Karpas-422 (cell line): ENCODE measurements around the gene WDR83. TPM values are rescaled to one million over a fixed set of nuclear protein-coding genes. Genes with fewer than 3 reads are reported as not detected.

ENCODE experiments used
- DNase-seq: peaks from one replicate; pipeline ENCODE4 v3.0.0-alpha.2; 2015
- H2AFZ ChIP-seq: fragments of 200-600 bp; sonication (generic); 2 replicates; pipeline ENCODE4 v1.6.1; 2014; ENCODE audit warnings: antibody characterized with exemption, low read length, mixed read lengths
- H3K27ac ChIP-seq: fragments of 200-600 bp; sonication (generic); 2 replicates; pipeline ENCODE4 v1.5.1; 2014; ENCODE audit warnings: mild to moderate bottlenecking, low read length, moderate library complexity
- H3K27me3 ChIP-seq: fragments of 200-600 bp; sonication (generic); 2 replicates; pipeline ENCODE4 v1.6.1; 2014; ENCODE audit warnings: low read length, mixed read lengths
- H3K36me3 ChIP-seq: fragments of 200-600 bp; sonication (generic); 2 replicates; pipeline ENCODE4 v1.6.1; 2014; ENCODE audit warnings: low read length, mixed read lengths; ENCODE audit not compliant: insufficient read depth
- H3K4me1 ChIP-seq: fragments of 200-600 bp; sonication (generic); 2 replicates; pipeline ENCODE4 v1.6.1; 2014; ENCODE audit warnings: mild to moderate bottlenecking, low read length, mixed read lengths
- H3K4me2 ChIP-seq: fragments of 200-600 bp; sonication (generic); 2 replicates; pipeline ENCODE4 v1.6.1; 2014; ENCODE audit warnings: low read length, low read depth, mild to moderate bottlenecking; ENCODE audit not compliant: poor library complexity, severe bottlenecking
- H3K4me3 ChIP-seq: fragments of 200-600 bp; sonication (generic); 2 replicates; pipeline ENCODE4 v1.5.1; 2014; ENCODE audit warnings: mild to moderate bottlenecking, antibody characterized with exemption, low read length, mixed read lengths
- H3K79me2 ChIP-seq: fragments of 200-600 bp; sonication (generic); 2 replicates; pipeline ENCODE4 v1.6.1; 2014; ENCODE audit warnings: mild to moderate bottlenecking, low read length, mixed read lengths
- H3K9ac ChIP-seq: fragments of 200-600 bp; sonication (generic); 2 replicates; pipeline ENCODE4 v1.6.0; 2014; ENCODE audit warnings: low read length
- H3K9me2 ChIP-seq: fragments of 200-600 bp; sonication (generic), shearing (Covaris generic); replicated peaks from 2 replicates; pipeline ENCODE4 v1.6.0; 2014; ENCODE audit warnings: mild to moderate bottlenecking, low read length, moderate library complexity; ENCODE audit not compliant: insufficient read depth
- H3K9me3 ChIP-seq: fragments of 300-700, 200-600 bp; sonication (generic); 2 replicates; pipeline ENCODE4 v1.6.1; 2014; ENCODE audit warnings: low read length, mixed read lengths
- H4K20me1 ChIP-seq: fragments of 200-600 bp; sonication (generic); 2 replicates; pipeline ENCODE4 v1.6.1; 2014; ENCODE audit warnings: mild to moderate bottlenecking, antibody characterized with exemption, low read length, low read depth; ENCODE audit not compliant: insufficient read depth
- total RNA-seq: library from RNA; depleted of rRNA; stranded (reverse); fragments of >200 nt; shearing (Covaris generic); gene quantifications from 2 replicates; pipeline ENCODE4 v1.2.3, GENCODE V29; 2014; ENCODE audit warnings: low replicate concordance

WDR83 gene
- total RNA-seq, 1 experiment from 2014 or later: 16.5 TPM

DNA sequence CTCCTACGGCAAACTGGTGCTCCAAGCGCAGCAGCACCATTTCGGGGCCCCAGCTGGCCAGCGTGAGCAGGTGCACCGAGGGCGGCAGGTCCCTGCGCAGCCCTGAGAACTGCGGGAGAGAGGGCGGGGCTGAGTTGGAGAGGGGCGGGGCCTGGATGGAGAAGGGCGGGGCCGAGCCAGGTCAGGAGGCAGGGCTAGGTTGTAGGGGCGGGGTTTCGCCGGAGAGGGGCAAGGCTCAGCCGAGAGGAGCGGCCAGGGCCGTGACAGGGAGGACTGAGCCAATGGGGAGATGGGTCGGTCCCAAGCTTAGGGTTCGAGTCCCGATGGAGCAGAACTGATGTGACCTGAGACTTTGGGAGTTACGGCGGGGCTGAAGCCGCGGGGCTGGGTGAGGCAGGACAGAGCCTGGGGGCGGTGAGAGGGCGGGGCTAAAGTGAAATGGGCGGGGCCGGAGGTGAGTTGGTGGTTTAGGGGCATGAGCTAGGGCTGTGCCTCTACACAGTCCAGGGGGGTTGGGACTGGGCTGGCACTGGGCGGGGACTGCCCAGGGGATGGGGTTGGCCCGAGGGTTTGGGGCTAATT, 19.0 kb upstream of the WDR83 start:
- no peak overlapping the region for H3K4me2 ChIP-seq
- peak; percentile 74 for DNase-seq

DNA sequence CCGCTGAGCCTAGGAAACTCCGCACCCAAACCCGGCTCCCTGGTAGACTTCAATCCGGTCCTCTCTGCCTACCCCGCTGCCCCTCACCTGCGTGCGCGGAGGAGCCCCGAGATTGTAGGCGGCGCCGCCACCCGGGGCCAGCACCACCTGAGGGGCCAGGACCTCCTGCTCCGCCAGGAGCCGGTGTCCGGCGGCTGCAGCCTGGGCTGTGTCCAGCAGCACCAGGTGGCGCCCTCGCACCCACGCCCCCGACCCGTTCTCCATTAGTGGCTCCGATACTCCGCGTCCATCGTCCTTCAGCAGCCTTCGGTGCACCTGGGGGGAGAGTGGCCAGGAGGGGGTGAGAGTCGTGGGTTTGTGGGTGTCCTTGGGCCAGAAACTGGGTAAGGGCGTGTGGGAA, 18.5 kb upstream of the WDR83 start:
- Histone ChIP-seq H3K9ac (no peak overlapping the region), H3K27me3 (no peaks in the 10 kb centered on the region), H3K36me3 (peaks cover 19% of the 10 kb centered on the region), H3K4me2 (no peak overlapping the region), H3K79me2 (no peaks in the 10 kb centered on the region), H2AFZ (no peak overlapping the region), H4K20me1 (no peaks in the 10 kb centered on the region), H3K9me3 (no peaks in the 10 kb centered on the region), H3K27ac (no peak overlapping the region), H3K4me3 (no peak overlapping the region), H3K4me1 (no peaks in the 10 kb centered on the region), H3K9me2 (no peaks in the 10 kb centered on the region)
- DNase-seq: no peak

More for the DNA sequence above, 19.0 kb upstream of the WDR83 start:
- Histone ChIP-seq H3K9me3 (no peaks in the 10 kb centered on the region), H3K4me1 (no peaks in the 10 kb centered on the region), H3K79me2 (no peaks in the 10 kb centered on the region), H3K36me3 (peaks cover 19% of the 10 kb centered on the region), H3K27ac (no peak overlapping the region), H3K4me3 (no peak overlapping the region), H3K27me3 (no peaks in the 10 kb centered on the region), H3K9ac (no peak overlapping the region), H3K9me2 (no peaks in the 10 kb centered on the region), H2AFZ (no peak overlapping the region), H4K20me1 (no peaks in the 10 kb centered on the region)

DNA sequence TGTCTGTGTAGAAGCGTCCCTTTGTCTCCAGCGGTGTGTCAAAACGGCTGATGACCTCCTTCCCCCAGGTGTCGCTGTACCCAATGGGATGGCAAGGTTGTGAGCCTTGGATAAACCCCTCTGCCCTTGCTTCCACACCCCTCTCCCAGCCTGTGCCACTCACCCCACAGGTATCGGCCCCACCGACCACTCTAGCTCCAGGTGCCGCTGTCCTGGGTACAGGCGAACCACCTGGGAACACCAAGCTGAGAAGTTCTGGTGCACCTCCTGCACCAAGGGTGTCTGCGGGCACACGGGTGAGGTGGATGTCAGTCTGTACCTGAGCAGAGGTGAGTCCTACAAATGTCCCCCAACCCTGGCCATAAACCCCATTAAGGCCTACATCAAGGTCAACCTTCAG, 16.7 kb upstream of the WDR83 start:
- no peak for DNase-seq
- no peaks in the 10 kb centered on the region for H4K20me1 ChIP-seq

DNA sequence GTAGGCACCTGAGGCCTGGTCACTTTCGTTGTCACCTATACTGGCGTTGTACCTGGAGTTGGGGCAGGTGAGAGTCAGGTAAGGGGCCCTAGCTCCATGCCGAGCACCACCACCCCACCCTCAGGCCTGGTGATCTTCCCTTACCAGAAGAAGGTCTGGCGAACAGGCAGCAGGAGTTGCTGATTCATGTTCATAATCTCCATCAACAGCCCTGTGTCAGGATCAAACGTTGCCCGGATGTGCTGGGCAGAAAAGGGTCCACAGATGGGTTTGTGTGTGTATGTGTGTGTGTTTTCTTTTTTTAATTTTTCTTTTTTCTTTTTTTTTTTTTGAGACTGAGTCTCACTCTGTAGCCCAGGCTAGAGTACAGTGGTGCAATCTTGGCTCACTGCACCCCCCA, 14.4 kb upstream of the WDR83 start:
- Histone ChIP-seq H2AFZ (no peak overlapping the region), H3K27me3 (no peaks in the 10 kb centered on the region), H3K4me1 (no peaks in the 10 kb centered on the region), H4K20me1 (no peaks in the 10 kb centered on the region), H3K36me3 (peaks cover 40% of the 10 kb centered on the region), H3K9me2 (no peaks in the 10 kb centered on the region), H3K79me2 (no peaks in the 10 kb centered on the region), H3K27ac (no peak overlapping the region), H3K4me3 (no peak overlapping the region), H3K9ac (no peak overlapping the region), H3K4me2 (no peak overlapping the region), H3K9me3 (no peaks in the 10 kb centered on the region)
- no peak for DNase-seq

More for the DNA sequence above, 16.7 kb upstream of the WDR83 start:
- Histone ChIP-seq H3K79me2 (no peaks in the 10 kb centered on the region), H3K4me3 (no peak overlapping the region), H3K9ac (no peak overlapping the region), H3K4me1 (no peaks in the 10 kb centered on the region), H3K27me3 (no peaks in the 10 kb centered on the region), H3K4me2 (no peak overlapping the region), H3K9me3 (no peaks in the 10 kb centered on the region), H3K27ac (no peak overlapping the region), H2AFZ (no peak overlapping the region), H3K36me3 (peaks cover 22% of the 10 kb centered on the region), H3K9me2 (no peaks in the 10 kb centered on the region)

DNA sequence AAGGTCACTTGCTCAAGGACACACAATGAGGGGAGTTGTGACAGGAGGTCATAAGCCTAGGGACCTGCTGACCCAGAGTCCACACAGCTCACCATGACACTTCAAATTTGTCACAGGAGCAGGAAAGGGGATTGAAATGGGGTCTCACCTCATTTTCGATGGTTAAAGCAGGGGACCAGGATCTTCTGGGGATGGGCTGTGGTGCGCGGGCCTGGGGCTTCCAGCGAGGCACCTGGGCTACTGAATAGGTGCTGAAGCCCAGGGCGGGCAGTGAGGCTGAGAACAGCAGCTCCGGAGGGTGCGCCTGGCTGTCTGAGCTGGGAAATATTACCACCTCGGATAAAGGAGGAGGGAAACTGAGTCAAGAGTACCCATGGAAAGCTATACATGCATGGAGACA, 11.1 kb upstream of the WDR83 start:
- no peaks in the 10 kb centered on the region for H3K79me2 ChIP-seq
- H3K9me3 ChIP-seq: no peaks in the 10 kb centered on the region
- H3K9ac ChIP-seq: no peak overlapping the region
- H3K4me2 ChIP-seq: no peak overlapping the region
- H3K27me3 ChIP-seq: no peaks in the 10 kb centered on the region
- H4K20me1 ChIP-seq: no peaks in the 10 kb centered on the region
- H3K36me3 ChIP-seq: peaks cover 45% of the 10 kb centered on the region
- H3K4me3 ChIP-seq: no peak overlapping the region
- no peak for DNase-seq
- no peak overlapping the region for H2AFZ ChIP-seq
- H3K27ac ChIP-seq: no peak overlapping the region
- no peaks in the 10 kb centered on the region for H3K9me2 ChIP-seq
- no peaks in the 10 kb centered on the region for H3K4me1 ChIP-seq

DNA sequence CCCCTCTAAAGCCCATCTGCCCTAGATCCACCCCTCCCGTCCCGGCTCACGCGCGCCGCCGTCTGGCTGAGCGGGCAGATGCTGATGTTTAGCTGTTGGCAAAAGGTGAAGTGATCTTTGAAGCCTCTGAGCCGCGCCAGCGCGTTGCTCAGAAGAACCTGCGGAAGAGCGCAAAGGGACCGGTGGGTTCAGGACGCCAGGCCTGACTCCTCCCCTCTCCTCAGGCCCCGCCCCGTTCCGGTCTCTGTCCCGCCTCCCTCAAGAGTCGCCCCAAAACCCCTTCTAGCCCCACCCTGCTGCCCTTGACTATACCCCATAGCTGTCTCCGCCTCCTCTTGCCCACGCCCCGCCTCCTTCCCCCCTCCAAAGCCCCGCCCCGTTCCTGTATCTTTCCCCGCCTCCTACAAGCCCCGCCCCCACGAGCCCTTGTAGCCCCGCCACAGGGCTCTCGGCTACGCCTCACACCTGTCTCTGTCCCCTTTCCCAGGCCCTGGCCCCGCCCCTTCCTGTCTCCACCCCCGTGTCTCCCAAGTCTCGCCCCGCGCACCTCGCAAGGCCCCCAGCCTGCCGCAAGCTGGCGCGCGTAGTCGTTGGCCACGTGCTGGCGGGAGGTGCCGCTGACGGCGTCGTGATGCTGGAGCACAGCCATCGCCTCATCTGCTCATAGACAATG, 9.6 kb upstream of the WDR83 start:
- no peaks in the 10 kb centered on the region for H3K9me2 ChIP-seq
- peak; percentile 71 for DNase-seq
- peaks cover 37% of the 10 kb centered on the region for H3K36me3 ChIP-seq
- H3K79me2 ChIP-seq: no peaks in the 10 kb centered on the region
- H3K9me3 ChIP-seq: no peaks in the 10 kb centered on the region
- H2AFZ ChIP-seq: no peak overlapping the region
- no peak overlapping the region for H3K9ac ChIP-seq
- H3K4me3 ChIP-seq: no peak overlapping the region
- no peak overlapping the region for H3K27ac ChIP-seq
- H3K4me2 ChIP-seq: no peak overlapping the region
- H3K27me3 ChIP-seq: no peaks in the 10 kb centered on the region
- no peaks in the 10 kb centered on the region for H4K20me1 ChIP-seq
- no peaks in the 10 kb centered on the region for H3K4me1 ChIP-seq

DNA sequence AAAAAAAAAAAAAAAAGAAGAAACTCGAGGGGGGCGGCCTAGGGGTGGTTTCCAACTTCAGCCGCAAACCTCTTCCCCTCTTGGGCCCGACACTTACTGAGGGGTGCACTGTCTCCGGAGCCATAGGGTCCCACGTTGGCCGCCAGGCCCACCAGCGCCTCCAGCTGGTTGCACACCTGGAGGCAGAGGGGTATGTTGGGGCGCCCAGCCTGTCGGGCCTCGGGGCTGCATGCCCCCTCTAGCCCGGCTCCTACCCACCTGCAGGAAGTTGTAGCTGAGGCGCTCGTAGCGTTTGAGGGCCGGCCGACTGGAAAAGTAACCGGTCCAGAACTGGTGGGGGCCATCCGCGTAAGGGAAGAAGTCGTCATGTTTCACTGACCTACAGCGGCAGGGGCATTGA, 8.6 kb upstream of the WDR83 start:
- Histone ChIP-seq H3K9me2 (no peaks in the 10 kb centered on the region), H3K9me3 (no peaks in the 10 kb centered on the region), H2AFZ (no peak overlapping the region), H4K20me1 (no peaks in the 10 kb centered on the region), H3K27me3 (no peaks in the 10 kb centered on the region), H3K4me3 (no peak overlapping the region), H3K79me2 (peaks cover under 1% of the 10 kb centered on the region; the same call in 1 of the 2 replicates), H3K4me2 (no peak overlapping the region), H3K27ac (no peak overlapping the region), H3K9ac (no peak overlapping the region), H3K36me3 (peaks cover 39% of the 10 kb centered on the region), H3K4me1 (no peaks in the 10 kb centered on the region)
- no peak for DNase-seq

DNA sequence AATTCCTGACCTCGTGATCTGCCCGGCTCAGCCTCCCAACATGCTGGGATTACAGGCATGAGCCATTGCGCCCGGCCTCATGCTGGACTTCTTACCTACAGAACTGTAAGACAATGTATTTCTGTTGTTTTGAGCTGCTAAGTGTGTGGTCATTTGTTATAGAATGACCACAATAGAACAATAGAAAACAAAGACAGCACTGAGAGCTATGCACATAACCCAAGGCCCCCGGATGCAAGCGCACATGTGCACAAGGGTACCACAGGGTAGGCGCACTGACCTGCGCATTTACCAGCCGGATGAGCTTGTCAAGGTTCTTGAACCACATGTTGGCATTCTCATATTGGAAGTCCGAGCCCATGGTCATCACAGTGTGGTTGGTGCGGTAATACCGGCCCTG, 5.6 kb upstream of the WDR83 start:
- H3K27ac ChIP-seq: no peak overlapping the region
- no peaks in the 10 kb centered on the region for H4K20me1 ChIP-seq
- H3K36me3 ChIP-seq: peaks cover 46% of the 10 kb centered on the region
- no peaks in the 10 kb centered on the region for H3K9me2 ChIP-seq
- no peak for DNase-seq
- no peak overlapping the region for H3K9ac ChIP-seq
- peaks cover 17% of the 10 kb centered on the region for H3K4me1 ChIP-seq
- H3K79me2 ChIP-seq: peaks cover 28% of the 10 kb centered on the region
- H3K4me2 ChIP-seq: no peak overlapping the region
- no peak overlapping the region for H2AFZ ChIP-seq
- H3K4me3 ChIP-seq: no peak overlapping the region
- H3K27me3 ChIP-seq: no peaks in the 10 kb centered on the region
- H3K9me3 ChIP-seq: no peaks in the 10 kb centered on the region
